GM12874 (cell line): ENCODE data around the gene ZNF133.

Experiments
- CTCF ChIP-seq: IDR thresholded peaks from 2 replicates; pipeline ENCODE4 v1.5.1; 2011; ENCODE audit warnings: low read depth, mild to moderate bottlenecking, control low read depth, low read length, moderate library complexity; ENCODE audit not compliant: insufficient read depth

The ZNF133 gene

GRCh38 chr20:18287915-18288748 is at the start of gene ZNF133:
TSS of gene ZNF133 (plus strand) at chr20:18288527. CDS start at chr20:18305687, 17,160 bp downstream.
- 0 out of 2 replicates have a peak, but pooled peaks have one; percentile 5 for TF ChIP-seq CTCF

- no peak for TF ChIP-seq CTCF
Observed at GRCh38 chr20:18240997-18241396, 47.3 kb upstream of the ZNF133 start.

- TF ChIP-seq CTCF, result no peak
Observed at GRCh38 chr20:18243802-18244201, 44.5 kb upstream of the ZNF133 start.

- TF ChIP-seq CTCF, result no peak
Observed at GRCh38 chr20:18250217-18250616, 38.1 kb upstream of the ZNF133 start.

- TF ChIP-seq CTCF, result no peak
Observed at GRCh38 chr20:18252597-18253451, 35.5 kb upstream of the ZNF133 start.

- no peak for TF ChIP-seq CTCF
Observed at GRCh38 chr20:18254615-18255014, 33.7 kb upstream of the ZNF133 start.

GRCh38 chr20:18255526-18255925 is 32.8 kb upstream of the ZNF133 start:
- TF ChIP-seq CTCF, result no peak
